Nephron progenitor cell (in vitro differentiated cells): ENCODE data around the gene ZSWIM4.

Experiments
- DNase-seq: peaks from one replicate; pipeline ENCODE4 v3.0.0; 2021
- H3K27ac Mint-ChIP-seq: 2 replicates; pipeline ENCODE4 v1.8.0; 2021; ENCODE audit warnings: mild to moderate bottlenecking, moderate library complexity, mixed read lengths
- H3K27me3 Mint-ChIP-seq: 2 replicates; pipeline ENCODE4 v1.8.0; 2021; ENCODE audit warnings: mild to moderate bottlenecking, low read depth, mixed read lengths; ENCODE audit not compliant: poor library complexity
- H3K36me3 Mint-ChIP-seq: 2 replicates; pipeline ENCODE4 v1.8.0; 2021; ENCODE audit warnings: low read depth, mixed read lengths
- H3K4me1 Mint-ChIP-seq: 2 replicates; pipeline ENCODE4 v1.8.0; 2021; ENCODE audit warnings: mixed read lengths
- H3K4me3 Mint-ChIP-seq: 2 replicates; pipeline ENCODE4 v1.8.0; 2021; ENCODE audit warnings: mild to moderate bottlenecking, moderate library complexity, mixed read lengths
- H3K9me3 Mint-ChIP-seq: 2 replicates; pipeline ENCODE4 v1.8.0; 2021; ENCODE audit warnings: mild to moderate bottlenecking, moderate library complexity, mixed read lengths
- CTCF ChIP-seq: fragments of 200-600 bp; sonication (generic); IDR thresholded peaks from 2 replicates; pipeline ENCODE4 v1.5.0; 2021; ENCODE audit warnings: antibody characterized with exemption

The ZSWIM4 gene

GRCh38 chr19:13864046-13864666 lies 68.9 kb downstream of the ZSWIM4 start:
- H3K27ac Mint-ChIP-seq, result no peak overlapping the region
- H3K27me3 Mint-ChIP-seq, result peaks cover 40% of the 10 kb centered on the region
- H3K36me3 Mint-ChIP-seq, result no peaks in the 10 kb centered on the region
- H3K9me3 Mint-ChIP-seq, result no peaks in the 10 kb centered on the region
- H3K4me1 Mint-ChIP-seq, result peaks cover 56% of the 10 kb centered on the region
- peak overlapping the region; percentile 84 for H3K4me3 Mint-ChIP-seq
- no peak for TF ChIP-seq CTCF
- DNase-seq, result no peak

DNA sequence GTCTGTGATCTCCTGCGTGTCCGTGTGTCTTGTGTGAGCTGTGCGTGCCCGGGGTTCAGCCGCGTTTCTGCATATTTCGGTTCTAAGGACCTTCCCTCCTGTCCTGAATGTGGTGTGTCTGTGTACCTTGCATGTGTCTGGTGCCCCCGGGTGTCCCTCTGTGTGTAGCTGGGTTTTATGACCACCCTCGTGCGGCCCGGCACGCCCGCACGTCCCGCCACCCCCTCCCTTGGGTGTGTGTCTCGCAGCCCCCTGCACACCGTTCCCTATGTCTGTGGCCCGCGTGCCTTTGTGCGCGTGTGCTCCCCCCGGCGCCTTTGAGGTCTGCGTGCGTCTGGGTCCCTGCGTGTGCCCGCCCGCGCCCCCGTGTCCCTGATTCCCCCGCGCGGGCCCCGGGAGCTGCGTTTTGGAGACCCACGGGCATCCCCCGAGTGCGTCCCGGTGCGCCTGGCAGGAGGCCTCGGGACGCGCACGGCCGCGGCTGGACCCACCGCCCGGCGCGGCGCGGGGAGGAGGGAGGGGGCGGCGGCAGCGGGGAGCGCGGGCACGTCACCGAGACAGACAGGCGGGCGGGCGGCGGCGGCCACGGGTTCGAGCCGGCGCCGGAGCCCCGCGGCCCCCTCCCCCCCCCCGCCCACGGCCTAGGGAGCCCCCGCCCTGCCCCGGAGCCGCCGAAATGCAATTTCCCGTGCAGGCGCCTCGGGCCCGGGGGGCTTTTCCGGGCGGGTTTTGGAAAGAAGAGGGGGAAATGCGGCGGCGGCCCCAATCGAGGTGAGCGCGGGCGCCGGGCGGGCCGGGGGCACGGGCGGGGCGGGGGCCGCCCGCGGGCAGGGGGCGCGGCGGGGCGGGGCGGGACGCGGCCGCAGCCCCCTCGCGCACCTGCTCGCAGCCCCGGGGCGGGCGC lies 69.7 kb downstream of the ZSWIM4 start:
- Mint-ChIP-seq H3K27ac (no peak overlapping the region), H3K36me3 (no peaks in the 10 kb centered on the region)

GRCh38 chr19:13865571-13866462 lies 70.6 kb downstream of the ZSWIM4 start:
- Mint-ChIP-seq H3K27ac (no peak overlapping the region), H3K9me3 (no peaks in the 10 kb centered on the region), H3K36me3 (no peaks in the 10 kb centered on the region), H3K4me3 (peak overlapping the region; percentile 87), H3K4me1 (peaks cover 59% of the 10 kb centered on the region), H3K27me3 (peaks cover 36% of the 10 kb centered on the region)
- TF ChIP-seq CTCF, result no peak
- peak; percentile 59 for DNase-seq

More for the DNA sequence above, 69.7 kb downstream of the ZSWIM4 start:
- H3K27me3 Mint-ChIP-seq, result peaks cover 37% of the 10 kb centered on the region
- DNase-seq, result peak; percentile 41
- TF ChIP-seq CTCF, result no peak
- H3K4me1 Mint-ChIP-seq, result peaks cover 59% of the 10 kb centered on the region
- H3K4me3 Mint-ChIP-seq, result peak overlapping the region; percentile 84
- no peaks in the 10 kb centered on the region for H3K9me3 Mint-ChIP-seq

- no peaks in the 10 kb centered on the region for H3K36me3 Mint-ChIP-seq
- no peak for DNase-seq
- H3K9me3 Mint-ChIP-seq, result no peaks in the 10 kb centered on the region
- peak overlapping the region; percentile 87 for H3K4me3 Mint-ChIP-seq
- peaks cover 36% of the 10 kb centered on the region for H3K27me3 Mint-ChIP-seq
- peaks cover 59% of the 10 kb centered on the region for H3K4me1 Mint-ChIP-seq
- no peak overlapping the region for H3K27ac Mint-ChIP-seq
- no peak for TF ChIP-seq CTCF
Observed at GRCh38 chr19:13866463-13867046, 71.3 kb downstream of the ZSWIM4 start.

DNA sequence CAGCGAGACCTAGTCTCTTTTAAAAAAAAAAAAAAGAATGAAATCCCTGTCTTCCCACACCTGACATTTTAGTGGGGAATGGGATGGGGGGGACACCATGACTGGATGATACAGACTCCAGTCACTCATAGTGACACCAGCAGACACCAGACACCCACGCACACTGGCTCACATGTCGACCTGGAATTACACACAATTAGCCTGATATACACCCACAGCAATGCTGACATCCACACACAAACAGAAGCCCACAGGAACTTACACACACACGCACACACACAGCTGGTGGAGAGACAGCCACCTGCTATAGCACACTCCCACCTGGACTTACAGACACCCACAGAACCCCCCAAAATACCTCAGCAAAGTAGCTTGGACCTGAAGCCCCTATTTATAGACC lies 73.4 kb downstream of the ZSWIM4 start:
- Mint-ChIP-seq H3K4me3 (no peak overlapping the region), H3K36me3 (no peaks in the 10 kb centered on the region), H3K27me3 (peaks cover 36% of the 10 kb centered on the region), H3K9me3 (no peaks in the 10 kb centered on the region), H3K27ac (no peak overlapping the region), H3K4me1 (peaks cover 60% of the 10 kb centered on the region)
- no peak for TF ChIP-seq CTCF
- DNase-seq, result no peak
